NCI-H82 treated with DMSO at 0.1 percent for 48 hours (cell line): ENCODE results near the gene PISD.

Source experiments
- DNase-seq: peaks from one replicate; lab custom pipeline; 2025; ENCODE audit not compliant: unreplicated experiment; lab: John Stamatoyannopoulos, UW

Gene PISD

GRCh38 chr22:31626427-31627150 lies 35.4 kb downstream of the PISD start:
- DNase-seq, result no peak

GRCh38 chr22:31625661-31626426 lies 36.2 kb downstream of the PISD start:
- no peak for DNase-seq

- no peak for DNase-seq
Measured at GRCh38 chr22:31625257-31625640, 36.8 kb downstream of the PISD start.

DNA sequence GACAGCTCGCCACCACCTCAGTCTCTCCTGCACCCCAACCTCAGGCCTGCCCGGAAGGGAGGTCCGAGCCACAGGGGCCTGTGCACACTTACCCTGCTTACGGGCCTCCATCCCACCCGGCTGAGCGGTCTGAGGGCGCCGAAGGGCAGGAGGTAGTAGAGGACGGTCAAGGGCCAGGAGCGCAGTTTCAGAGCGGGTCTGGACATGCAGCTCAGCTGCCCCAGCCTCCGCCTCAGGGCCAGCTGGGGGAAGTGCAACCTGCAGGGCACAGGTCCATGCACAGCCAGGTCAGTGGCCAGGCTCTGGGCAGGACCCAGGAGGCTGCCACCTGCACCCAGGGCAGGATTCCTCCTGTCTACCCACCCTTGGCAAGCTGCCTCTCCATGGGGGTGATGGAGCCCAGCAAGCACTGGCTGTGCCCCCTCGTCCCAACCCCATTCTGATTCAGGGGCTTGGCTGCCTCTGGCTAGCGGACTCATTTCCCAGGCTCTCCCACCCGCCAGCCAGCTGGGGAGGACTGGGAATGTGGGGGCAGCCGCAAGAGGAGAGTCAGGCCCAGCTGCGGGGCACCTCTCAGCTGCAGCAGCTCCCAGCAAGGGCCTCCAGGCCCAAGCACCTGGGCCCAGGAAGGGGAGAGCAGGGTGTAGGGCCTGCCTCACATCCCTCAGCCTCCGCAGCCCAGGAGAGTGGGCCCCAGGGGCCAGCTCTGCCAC lies 38.3 kb downstream of the PISD start:
- no peak for DNase-seq

- no peak for DNase-seq
Measured at GRCh38 chr22:31622980-31623379, 39.0 kb downstream of the PISD start.

GRCh38 chr22:31621507-31622124 lies 40.4 kb downstream of the PISD start:
- no peak for DNase-seq

DNA sequence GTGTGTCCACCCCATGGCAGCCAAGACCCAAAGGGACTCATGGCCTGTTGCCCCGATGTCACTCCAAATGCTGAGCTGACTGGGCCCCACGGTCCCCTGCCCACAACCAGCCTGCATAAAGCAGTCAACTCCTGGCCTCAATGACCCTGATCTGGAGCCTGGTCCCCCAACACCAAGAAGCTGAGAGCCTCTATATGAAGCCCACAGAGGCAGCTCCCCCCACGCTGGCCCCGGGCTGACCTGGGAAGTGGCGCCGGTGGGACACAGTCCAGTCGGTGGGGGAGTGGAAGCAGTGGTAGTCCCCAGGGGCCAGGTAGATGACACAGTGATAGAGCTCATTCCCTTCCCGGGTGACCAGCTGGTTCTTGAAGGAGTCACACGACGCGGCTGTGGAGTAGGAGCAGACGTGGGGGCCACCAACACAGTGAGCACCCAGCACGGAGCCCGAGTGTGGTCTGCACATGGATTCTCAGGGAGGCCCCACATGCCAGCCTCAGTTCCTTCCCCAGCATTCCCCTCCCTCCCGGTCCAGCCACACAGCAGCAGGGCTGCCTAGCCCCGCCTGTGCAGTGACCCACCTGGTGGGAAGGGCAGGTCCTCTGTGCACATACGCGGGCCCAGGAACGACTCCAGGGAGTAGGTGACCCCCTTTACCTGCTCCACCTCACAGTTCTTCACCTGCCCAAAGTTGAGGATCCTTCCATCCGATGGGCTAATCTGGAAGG lies 41.1 kb downstream of the PISD start:
- DNase-seq, result no peak

- DNase-seq, result no peak
Measured at GRCh38 chr22:31619611-31620300, 42.3 kb downstream of the PISD start.

DNA sequence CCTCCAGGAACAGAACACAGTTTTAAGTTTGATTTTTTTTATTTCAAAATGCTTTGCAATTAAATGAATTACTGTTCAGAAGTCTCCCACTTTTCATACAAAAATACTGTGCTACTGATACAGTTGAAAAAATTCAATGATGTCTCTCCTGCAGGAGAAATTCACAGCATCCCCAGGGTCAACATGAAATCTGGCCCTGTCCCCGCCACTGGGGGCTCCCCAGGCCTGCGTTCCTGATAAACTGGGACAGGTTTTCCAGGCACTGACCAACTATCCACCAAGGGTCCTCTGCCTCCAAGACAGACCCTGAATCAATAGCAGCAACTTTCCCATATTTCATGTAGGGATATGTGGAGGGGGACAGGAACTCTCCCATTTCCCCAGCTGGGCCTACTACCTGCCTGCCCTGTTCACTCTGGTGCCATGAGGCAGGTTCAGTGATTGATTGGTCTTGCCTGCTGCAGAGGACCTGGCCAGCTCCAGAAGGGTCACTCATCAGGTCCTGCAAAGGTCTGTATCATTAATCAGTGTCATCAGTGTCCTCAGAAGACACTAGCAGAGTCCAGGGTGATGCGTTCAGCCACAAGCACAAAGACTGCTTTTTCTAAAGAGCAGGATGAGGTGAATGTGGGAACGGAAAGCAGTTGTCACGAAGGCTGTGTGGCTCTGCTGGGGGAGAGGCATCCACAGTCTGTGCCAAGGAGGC lies 43.4 kb downstream of the PISD start:
- no peak for DNase-seq

GRCh38 chr22:31618057-31618456 lies 44.0 kb downstream of the PISD start:
- no peak for DNase-seq

- no peak for DNase-seq
Measured at GRCh38 chr22:31616315-31616980, 45.6 kb downstream of the PISD start.

GRCh38 chr22:31615940-31616314 lies 46.1 kb downstream of the PISD start:
- DNase-seq, result no peak

DNA sequence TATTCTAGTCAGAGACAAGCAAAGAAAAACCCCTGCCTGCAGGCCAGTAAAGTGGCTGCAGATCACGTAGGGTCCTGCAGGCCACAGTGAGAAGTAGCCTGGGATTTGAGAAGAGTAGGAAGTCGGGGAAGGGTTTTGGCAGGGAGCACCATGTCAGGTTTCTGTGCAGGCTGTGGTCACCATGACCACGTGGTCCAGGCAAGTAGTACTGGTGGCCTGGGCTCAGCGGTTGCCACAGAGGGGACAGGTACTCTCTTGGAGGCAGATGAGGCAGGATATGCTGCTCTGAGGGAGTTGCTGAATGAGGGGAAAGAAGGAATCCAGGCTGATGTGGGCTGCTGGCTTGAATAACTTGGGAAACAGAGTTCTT lies 46.5 kb downstream of the PISD start:
- no peak for DNase-seq

DNA sequence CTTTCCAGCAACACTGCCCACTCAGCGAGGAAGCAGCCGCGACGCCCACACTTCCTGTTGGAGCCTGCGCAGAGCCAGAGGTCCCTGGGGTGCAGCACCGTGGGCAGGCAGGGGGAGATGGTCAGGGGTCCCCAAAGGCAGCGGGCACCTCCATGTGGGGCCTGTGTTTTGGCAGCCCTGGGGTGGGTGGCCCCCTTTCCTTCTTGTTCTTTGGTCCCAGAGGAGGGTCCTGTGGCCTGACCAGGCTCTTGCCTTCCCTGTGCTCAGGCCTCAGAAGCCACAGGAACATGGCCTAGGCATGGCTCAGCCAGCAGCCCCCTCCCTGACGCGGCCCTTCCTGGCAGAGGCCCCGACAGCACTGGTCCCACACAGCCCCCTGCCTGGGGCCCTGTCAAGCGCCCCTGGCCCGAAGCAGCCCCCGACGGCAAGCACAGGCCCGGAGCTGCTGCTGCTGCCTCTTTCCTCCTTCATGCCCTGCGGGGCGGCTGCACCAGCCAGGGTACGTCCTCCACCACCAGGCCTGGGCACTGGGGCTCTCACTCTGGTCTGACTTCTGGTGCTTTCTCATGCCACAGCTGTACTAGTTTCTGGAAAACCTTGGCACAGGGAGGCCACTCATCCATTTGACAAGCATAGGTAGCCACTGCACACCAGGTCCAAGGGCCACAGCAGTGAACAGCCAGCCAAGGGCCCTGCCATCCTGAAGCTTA lies 47.1 kb downstream of the PISD start:
- DNase-seq, result no peak

DNA sequence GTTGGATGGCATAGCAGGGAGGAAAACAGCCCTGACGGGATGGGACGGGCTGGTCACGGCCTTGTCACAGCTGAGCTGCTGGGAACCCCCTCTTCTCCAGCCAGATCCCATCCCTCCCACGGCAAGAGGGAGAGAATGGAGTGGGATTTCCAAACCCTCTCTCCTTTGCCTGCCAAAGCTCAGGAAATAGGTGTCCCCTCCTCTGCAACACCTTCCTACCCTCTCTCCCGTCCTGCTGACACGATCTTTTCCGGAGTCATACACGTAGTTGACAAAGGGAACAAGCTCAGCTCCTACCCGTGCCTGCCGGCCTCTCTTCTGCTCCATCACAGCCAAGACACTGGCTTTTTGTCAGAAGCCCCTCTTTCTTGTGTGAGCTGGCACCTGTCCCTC lies 48.1 kb downstream of the PISD start:
- DNase-seq, result no peak

DNA sequence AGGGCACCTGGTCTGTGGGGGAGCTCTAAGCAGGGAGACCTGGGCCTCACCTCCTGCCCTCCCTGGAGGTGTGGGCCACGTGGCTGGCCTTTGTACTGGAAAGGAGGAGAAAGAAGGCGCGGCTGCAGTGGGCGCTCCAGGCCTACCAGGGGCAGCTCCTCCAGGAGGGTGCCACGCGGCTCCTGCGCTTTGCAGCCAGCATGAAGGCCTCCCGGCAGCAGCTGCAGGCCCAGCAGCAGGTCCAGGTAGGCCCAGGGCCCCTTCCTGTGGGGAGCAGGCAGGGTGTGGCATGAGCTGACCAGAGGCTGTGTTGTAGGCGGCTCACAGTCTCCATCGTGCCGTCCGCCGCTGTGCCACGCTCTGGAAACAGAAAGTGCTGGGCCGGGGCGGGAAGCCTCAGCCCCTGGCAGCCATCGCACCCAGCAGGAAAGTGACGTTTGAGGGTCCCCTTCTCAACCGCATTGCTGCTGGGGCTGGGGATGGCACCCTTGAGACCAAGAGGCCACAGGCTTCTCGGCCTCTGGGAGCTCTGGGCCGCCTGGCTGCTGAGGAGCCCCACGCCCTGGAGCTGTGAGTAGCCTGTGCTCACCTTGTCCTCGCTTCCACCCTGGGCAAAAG lies 48.6 kb downstream of the PISD start:
- DNase-seq, result no peak

- no peak for DNase-seq
Measured at GRCh38 chr22:31612891-31613285, 49.1 kb downstream of the PISD start.

DNA sequence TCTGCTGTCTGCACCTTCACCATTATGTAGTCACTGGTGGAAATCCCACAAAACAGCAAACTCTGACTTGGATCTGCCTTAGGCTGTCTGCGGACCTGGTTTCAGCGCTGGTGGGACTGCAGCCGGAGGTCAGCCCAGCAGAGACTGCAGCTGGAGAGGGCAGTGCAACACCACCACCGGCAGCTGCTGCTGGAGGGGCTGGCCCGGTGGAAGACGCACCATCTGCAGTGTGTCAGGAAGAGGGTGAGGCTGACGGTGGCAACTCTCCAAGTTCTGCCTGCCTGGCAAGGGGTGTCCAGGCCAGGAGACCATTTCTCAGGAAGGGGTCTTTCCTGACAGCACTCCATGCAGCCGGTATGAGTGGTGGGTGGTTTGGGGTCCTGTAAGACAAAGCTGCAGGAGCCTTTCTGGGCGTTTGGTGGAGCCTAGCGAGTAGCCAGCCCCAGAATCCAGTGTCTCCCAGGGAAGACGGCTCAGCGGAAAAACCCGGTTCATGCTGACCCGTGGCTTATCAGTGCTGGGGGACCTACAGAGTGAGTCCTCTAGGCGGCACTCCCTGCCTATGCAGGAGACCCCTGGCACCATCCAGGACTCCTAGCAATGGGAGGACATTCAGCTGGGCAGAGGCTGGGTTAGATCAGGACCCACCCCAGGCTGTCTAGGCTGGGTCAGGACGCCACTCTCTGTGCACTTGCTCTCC lies 50.8 kb downstream of the PISD start:
- DNase-seq, result no peak
